H9 (cell line): ENCODE data around the gene RASGRF1. TPM values are rescaled to one million over a fixed set of nuclear protein-coding genes. Genes with fewer than 3 reads are reported as not detected.
A peak's percentile ranks its signal among the peaks of the same experiment; 100 is the strongest.

Source experiments
- DNase-seq: peaks from one replicate; pipeline ENCODE4 v3.0.0-alpha.2; 2017
- H2AFZ ChIP-seq: one replicate; pipeline ENCODE4 v1.6.1; 2013; ENCODE audit warnings: mild to moderate bottlenecking, low read length, control low read depth, moderate library complexity
- H2AK5ac ChIP-seq: 2 replicates; pipeline ENCODE4 v1.6.1; 2013; ENCODE audit warnings: low read length, control low read depth, mixed read lengths; ENCODE audit not compliant: insufficient read length
- H2BK120ac ChIP-seq: one replicate; pipeline ENCODE4 v1.6.1; 2013; ENCODE audit warnings: low read depth, mild to moderate bottlenecking, low read length, control low read depth, inconsistent platforms; ENCODE audit not compliant: poor library complexity, severe bottlenecking
- H2BK12ac ChIP-seq: 2 replicates; pipeline ENCODE4 v1.6.1; 2013; ENCODE audit warnings: low read length, control low read depth, mixed read lengths, low read depth; ENCODE audit not compliant: insufficient read length
- H2BK15ac ChIP-seq: 2 replicates; pipeline ENCODE4 v1.6.1; 2013; ENCODE audit warnings: low read depth, low read length, control low read depth
- H2BK20ac ChIP-seq: one replicate; pipeline ENCODE4 v1.6.1; 2013; ENCODE audit warnings: low read depth, mild to moderate bottlenecking, low read length, control low read depth, inconsistent platforms; ENCODE audit not compliant: poor library complexity, severe bottlenecking
- H2BK5ac ChIP-seq: 2 replicates; pipeline ENCODE4 v1.6.1; 2013; ENCODE audit warnings: low read length, control low read depth, mixed read lengths; ENCODE audit not compliant: insufficient read length
- H3K14ac ChIP-seq: 2 replicates; pipeline ENCODE4 v1.6.1; 2013; ENCODE audit warnings: low read length, control low read depth; ENCODE audit not compliant: insufficient read depth
- H3K18ac ChIP-seq: 2 replicates; pipeline ENCODE4 v1.6.1; 2013; ENCODE audit warnings: low read depth, mild to moderate bottlenecking, mixed read lengths, low read length, control low read depth; ENCODE audit not compliant: insufficient read length
- H3K23ac ChIP-seq: 2 replicates; pipeline ENCODE4 v1.6.1; 2013; ENCODE audit warnings: low read length, control low read depth, mixed read lengths, low read depth; ENCODE audit not compliant: insufficient read length
- H3K23me2 ChIP-seq: 2 replicates; pipeline ENCODE4 v1.6.1; 2013; ENCODE audit warnings: low read depth, mild to moderate bottlenecking, mixed read lengths, low read length, control low read depth; ENCODE audit not compliant: insufficient read length, poor library complexity, severe bottlenecking
- H3K27ac ChIP-seq: 2 replicates; pipeline ENCODE4 v1.5.1; 2013; ENCODE audit warnings: low read length, control low read depth, mixed read lengths, low read depth; ENCODE audit not compliant: insufficient read length
- H3K27me3 ChIP-seq: 2 replicates; pipeline ENCODE4 v1.6.1; 2013; ENCODE audit warnings: low read length, control low read depth, inconsistent platforms; ENCODE audit not compliant: insufficient read depth
- H3K4ac ChIP-seq: 2 replicates; pipeline ENCODE4 v1.6.1; 2013; ENCODE audit warnings: low read depth, mild to moderate bottlenecking, control low read depth, inconsistent platforms, low read length, moderate library complexity
- H3K4me1 ChIP-seq: 2 replicates; pipeline ENCODE4 v1.6.1; 2013; ENCODE audit warnings: low read length, control low read depth, inconsistent platforms; ENCODE audit not compliant: insufficient read depth
- H3K4me2 ChIP-seq: 2 replicates; pipeline ENCODE4 v1.6.1; 2013; ENCODE audit warnings: low read length, control low read depth, mixed read lengths; ENCODE audit not compliant: insufficient read length, insufficient read depth
- H3K56ac ChIP-seq: 2 replicates; pipeline ENCODE4 v1.6.1; 2013; ENCODE audit warnings: low read depth, mild to moderate bottlenecking, mixed read lengths, low read length, control low read depth; ENCODE audit not compliant: insufficient read length
- H3K79me1 ChIP-seq: 2 replicates; pipeline ENCODE4 v1.6.1; 2013; ENCODE audit warnings: low read depth, mild to moderate bottlenecking, moderate library complexity, low read length, control low read depth, inconsistent platforms; ENCODE audit not compliant: insufficient read depth, poor library complexity, severe bottlenecking
- H3K79me2 ChIP-seq: 2 replicates; pipeline ENCODE4 v1.6.1; 2013; ENCODE audit warnings: low read length, control low read depth, inconsistent platforms; ENCODE audit not compliant: insufficient read depth
- H3K9ac ChIP-seq: 2 replicates; pipeline ENCODE4 v1.6.1; 2013; ENCODE audit warnings: low read length, control low read depth, mixed read lengths; ENCODE audit not compliant: insufficient read length; ENCODE audit errors: extremely low read depth
- H3K9me3 ChIP-seq: one replicate; pipeline ENCODE4 v1.6.1; 2013; ENCODE audit warnings: low read depth, low read length, inconsistent platforms; ENCODE audit not compliant: control insufficient read depth
- H3T11ph ChIP-seq: one replicate; pipeline ENCODE4 v1.6.1; 2013; ENCODE audit warnings: mild to moderate bottlenecking, low read length, control low read depth, inconsistent platforms
- H4K20me1 ChIP-seq: one replicate; pipeline ENCODE4 v1.6.1; 2013; ENCODE audit not compliant: control insufficient read depth, insufficient read length, insufficient read depth
- H4K5ac ChIP-seq: 2 replicates; pipeline ENCODE4 v1.6.1; 2013; ENCODE audit warnings: low read depth, mild to moderate bottlenecking, mixed read lengths, low read length, control low read depth; ENCODE audit not compliant: insufficient read length
- H4K8ac ChIP-seq: replicated peaks from 2 replicates; pipeline ENCODE4 v1.6.1; 2013; ENCODE audit warnings: low read length, control low read depth, mixed read lengths, low read depth; ENCODE audit not compliant: insufficient read length
- H4K91ac ChIP-seq: 2 replicates; pipeline ENCODE4 v1.6.1; 2013; ENCODE audit warnings: low read depth, mild to moderate bottlenecking, moderate library complexity, mixed read lengths, low read length, control low read depth; ENCODE audit not compliant: insufficient read length
- H3K27ac Mint-ChIP-seq, 3 experiments: 2 replicates in 2 of 3; 3 replicates in 1 of 3; pipeline ENCODE4 v1.8.0; 2020 to 2021; ENCODE audit warnings: mixed read lengths in 3 of 3, mild to moderate bottlenecking in 1 of 3, moderate library complexity in 1 of 3
- H3K27me3 Mint-ChIP-seq: 2 replicates; pipeline ENCODE4 v1.8.0; 2021; ENCODE audit warnings: low read depth, mild to moderate bottlenecking, moderate library complexity, mixed read lengths
- H3K36me3 Mint-ChIP-seq, 3 experiments: 2 replicates in 2 of 3; 3 replicates in 1 of 3; pipeline ENCODE4 v1.8.0; 2020 to 2021; ENCODE audit warnings: low read depth in 3 of 3, mixed read lengths in 3 of 3; ENCODE audit not compliant: insufficient read depth in 1 of 3
- H3K4me1 Mint-ChIP-seq, 2 experiments: 2 replicates each; pipeline ENCODE4 v1.8.0; 2020; ENCODE audit warnings: mixed read lengths in 2 of 2
- H3K4me3 Mint-ChIP-seq, 2 experiments: 2 replicates in 1 of 2; 3 replicates in 1 of 2; pipeline ENCODE4 v1.8.0; 2020 to 2021; ENCODE audit warnings: mild to moderate bottlenecking in 2 of 2, mixed read lengths in 2 of 2, moderate library complexity in 1 of 2
- H3K9me3 Mint-ChIP-seq, 2 experiments: 2 replicates in 1 of 2; 3 replicates in 1 of 2; pipeline ENCODE4 v1.8.0; 2020; ENCODE audit warnings: mild to moderate bottlenecking in 2 of 2, mixed read lengths in 2 of 2, moderate library complexity in 1 of 2
- CTCF ChIP-seq: fragments of 200-600 bp; sonication (generic); conservative IDR thresholded peaks from 3 replicates; pipeline ENCODE4 v1.8.0; 2021; ENCODE audit warnings: antibody characterized with exemption, mild to moderate bottlenecking
- WGBS: extraction: QIAGEN DNeasy Blood & Tissue Kit; methylation state at CpG from one replicate; pipeline ENCODE4 v1.1.7; 2013; ENCODE audit warnings: missing lambda C conversion rate, low lambda C conversion rate, mixed read lengths; ENCODE audit not compliant: insufficient read length; ENCODE audit errors: extremely low coverage; 5-methylcytosine and 5-hydroxymethylcytosine counted together
- total RNA-seq: library from RNA; stranded (reverse); gene quantifications from 2 replicates; pipeline ENCODE4 v1.2.1, GENCODE V29; 2021

Gene RASGRF1
- total RNA-seq, 1 experiment from 2014 or later, result 0.48 TPM

- Histone ChIP-seq H2AK5ac (no peak overlapping the region), H3K23ac (no peak overlapping the region), H3K4me1 (no peaks in the 10 kb centered on the region), H2BK15ac (no peak overlapping the region), H2AFZ (no peak overlapping the region), H4K8ac (no peak overlapping the region), H3K79me2 (no peaks in the 10 kb centered on the region), H2BK20ac (no peak overlapping the region), H3K4ac (no peak overlapping the region), H4K91ac (no peak overlapping the region), H2BK12ac (no peak overlapping the region), H3T11ph (no peak overlapping the region), H3K23me2 (no peaks in the 10 kb centered on the region), H3K4me2 (no peak overlapping the region), H3K14ac (no peak overlapping the region), H3K27ac (no peak overlapping the region), H3K9ac (no peak overlapping the region), H3K18ac (no peak overlapping the region), H4K20me1 (no peaks in the 10 kb centered on the region), H3K9me3 (no peaks in the 10 kb centered on the region), H4K5ac (no peak overlapping the region), H2BK5ac (no peak overlapping the region), H3K27me3 (peaks cover 13% of the 10 kb centered on the region; the same call in 1 of the 2 replicates), H3K79me1 (no peaks in the 10 kb centered on the region), H3K56ac (no peak overlapping the region), H2BK120ac (no peak overlapping the region)
- no peak overlapping the region for H3K4me3 Mint-ChIP-seq
- peaks cover 7 to 8% of the 10 kb centered on the region in 2 experiments; a peak in 3 of 4 replicates for H3K4me1 Mint-ChIP-seq
- TF ChIP-seq CTCF, result no peak
- H3K27me3 Mint-ChIP-seq, result peaks cover 82% of the 10 kb centered on the region
- WGBS, result no CpG with 5 or more reads among the region's 2 CpGs
- H3K27ac Mint-ChIP-seq, result 0 out of 7 replicates have a peak overlapping the region, but pooled peaks of 1 of the 3 experiments have one; percentile 4
- no peak for DNase-seq
- no peaks in the 10 kb centered on the region for H3K9me3 Mint-ChIP-seq
- no peaks in the 10 kb centered on the region for H3K36me3 Mint-ChIP-seq
These were observed 36.7 kb downstream of the RASGRF1 start for GRCh38 chr15:79053894-79054293.
